ENCODE data around the gene RECQL5.

The RECQL5 gene

GRCh38 chr17:75683583-75683982, 16.6 kb upstream of the RECQL5 start:
- Histone ChIP-seq H3K9me3 (no peaks in the 10 kb centered on the region), H3K27me3 (no peaks in the 10 kb centered on the region), H3K4me3 (ENCODE audit: low read depth, low read length) (no peak overlapping the region), H3K36me3 (peaks cover 21% of the 10 kb centered on the region), H3K4me1 (peaks cover 10% of the 10 kb centered on the region)
- TF ChIP-seq CTCF (IDR thresholded peaks at IDR 0.05; ENCODE audit: low read depth, low read length), result no peak
- DNase-seq, result no peak

GRCh38 chr17:75681289-75681688, 14.3 kb upstream of the RECQL5 start:
- Histone ChIP-seq H3K4me1 (peaks cover 10% of the 10 kb centered on the region), H3K9me3 (no peaks in the 10 kb centered on the region), H3K27me3 (no peaks in the 10 kb centered on the region), H3K4me3 (ENCODE audit: low read depth, low read length) (no peak overlapping the region), H3K36me3 (peaks cover 26% of the 10 kb centered on the region)
- no peak for DNase-seq
- TF ChIP-seq CTCF (IDR thresholded peaks at IDR 0.05; ENCODE audit: low read depth, low read length), result no peak

- peaks cover 33% of the 10 kb centered on the region for H3K36me3 ChIP-seq
- TF ChIP-seq CTCF (IDR thresholded peaks at IDR 0.05; ENCODE audit: low read depth, low read length), result no peak
- H3K27me3 ChIP-seq, result no peaks in the 10 kb centered on the region
- no peaks in the 10 kb centered on the region for H3K9me3 ChIP-seq
- no peak for DNase-seq
- peaks cover 10% of the 10 kb centered on the region for H3K4me1 ChIP-seq
- H3K4me3 ChIP-seq (ENCODE audit: low read depth, low read length), result no peak overlapping the region
Measured at GRCh38 chr17:75680431-75680830, 13.5 kb upstream of the RECQL5 start.

GRCh38 chr17:75679706-75680211, 12.8 kb upstream of the RECQL5 start:
- Histone ChIP-seq H3K4me1 (peaks cover 10% of the 10 kb centered on the region), H3K4me3 (ENCODE audit: low read depth, low read length) (no peak overlapping the region), H3K27me3 (no peaks in the 10 kb centered on the region), H3K9me3 (no peaks in the 10 kb centered on the region), H3K36me3 (peaks cover 37% of the 10 kb centered on the region)
- TF ChIP-seq CTCF (IDR thresholded peaks at IDR 0.05; ENCODE audit: low read depth, low read length), result no peak
- no peak for DNase-seq

GRCh38 chr17:75676461-75676860, 9.5 kb upstream of the RECQL5 start:
- no peaks in the 10 kb centered on the region for H3K4me1 ChIP-seq
- DNase-seq, result no peak
- H3K4me3 ChIP-seq (ENCODE audit: low read depth, low read length), result no peak overlapping the region
- peaks cover 50% of the 10 kb centered on the region for H3K36me3 ChIP-seq
- TF ChIP-seq CTCF (IDR thresholded peaks at IDR 0.05; ENCODE audit: low read depth, low read length), result no peak
- no peaks in the 10 kb centered on the region for H3K27me3 ChIP-seq
- H3K9me3 ChIP-seq, result no peaks in the 10 kb centered on the region

- no peak for TF ChIP-seq CTCF (IDR thresholded peaks at IDR 0.05; ENCODE audit: low read depth, low read length)
- Histone ChIP-seq H3K4me1 (no peaks in the 10 kb centered on the region), H3K36me3 (peaks cover 54% of the 10 kb centered on the region), H3K9me3 (no peaks in the 10 kb centered on the region), H3K4me3 (ENCODE audit: low read depth, low read length) (no peak overlapping the region), H3K27me3 (no peaks in the 10 kb centered on the region)
- no peak for DNase-seq
Measured at GRCh38 chr17:75673487-75673886, 6.5 kb upstream of the RECQL5 start.

All from BE2C (cell line).